ENCODE data around the gene GNA15. TPM values are rescaled to one million over a fixed set of nuclear protein-coding genes. Genes with fewer than 3 reads are reported as not detected.

The GNA15 gene
- total RNA-seq, 1 donor from 2014 or later: 85.0 TPM

DNA sequence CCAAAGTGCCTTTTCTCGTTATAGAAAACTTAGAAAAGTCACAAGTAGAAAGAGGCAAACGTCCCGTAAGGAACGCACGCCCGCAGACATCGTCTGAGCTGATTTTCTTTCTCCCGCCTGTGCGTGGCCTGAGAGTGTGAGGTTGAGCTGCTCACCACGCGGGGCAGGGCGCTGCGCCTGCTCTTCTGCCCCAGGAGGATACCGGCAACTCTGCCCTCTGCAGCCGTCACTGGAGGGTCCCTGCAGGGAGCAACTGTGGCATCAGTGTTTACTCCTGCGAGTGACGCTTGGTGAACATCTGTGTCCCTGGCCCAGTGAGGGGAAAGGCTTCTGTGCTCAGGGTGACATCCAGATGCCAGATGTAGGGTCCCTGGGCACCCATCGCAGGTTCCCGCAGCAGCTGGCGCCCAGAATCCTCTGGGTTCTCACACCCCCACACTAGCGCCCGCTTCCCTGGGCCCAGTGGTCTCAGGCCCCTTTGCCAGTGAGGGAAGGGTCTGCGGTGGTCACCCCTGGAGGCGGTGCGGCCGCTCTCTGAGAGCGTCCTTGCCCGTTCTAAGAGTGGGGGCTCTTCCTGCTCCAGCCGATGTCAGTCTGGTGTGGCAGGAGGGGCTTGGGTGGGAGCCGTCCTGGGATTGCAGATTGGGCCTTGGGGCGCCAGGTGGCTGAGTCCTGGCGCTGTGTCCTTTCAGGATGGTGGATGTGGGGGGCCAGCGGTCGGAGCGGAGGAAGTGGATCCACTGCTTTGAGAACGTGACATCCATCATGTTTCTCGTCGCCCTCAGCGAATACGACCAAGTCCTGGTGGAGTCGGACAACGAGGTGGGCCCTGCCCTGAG, 17.4 kb upstream of the GNA15 start:
- Histone ChIP-seq H3K27me3 (ENCODE audit: control insufficient read depth, insufficient read depth, low read length) (no peaks in the 10 kb centered on the region), H3K4me3 (ENCODE audit: low read depth, low read length) (no peak overlapping the region), H3K36me3 (ENCODE audit: control insufficient read depth, insufficient read depth, low read length) (peaks cover 26% of the 10 kb centered on the region)
- no peak for FAIRE-seq
- no peak for DNase-seq (ENCODE audit: low read depth)
- TF ChIP-seq, protein P1, sequence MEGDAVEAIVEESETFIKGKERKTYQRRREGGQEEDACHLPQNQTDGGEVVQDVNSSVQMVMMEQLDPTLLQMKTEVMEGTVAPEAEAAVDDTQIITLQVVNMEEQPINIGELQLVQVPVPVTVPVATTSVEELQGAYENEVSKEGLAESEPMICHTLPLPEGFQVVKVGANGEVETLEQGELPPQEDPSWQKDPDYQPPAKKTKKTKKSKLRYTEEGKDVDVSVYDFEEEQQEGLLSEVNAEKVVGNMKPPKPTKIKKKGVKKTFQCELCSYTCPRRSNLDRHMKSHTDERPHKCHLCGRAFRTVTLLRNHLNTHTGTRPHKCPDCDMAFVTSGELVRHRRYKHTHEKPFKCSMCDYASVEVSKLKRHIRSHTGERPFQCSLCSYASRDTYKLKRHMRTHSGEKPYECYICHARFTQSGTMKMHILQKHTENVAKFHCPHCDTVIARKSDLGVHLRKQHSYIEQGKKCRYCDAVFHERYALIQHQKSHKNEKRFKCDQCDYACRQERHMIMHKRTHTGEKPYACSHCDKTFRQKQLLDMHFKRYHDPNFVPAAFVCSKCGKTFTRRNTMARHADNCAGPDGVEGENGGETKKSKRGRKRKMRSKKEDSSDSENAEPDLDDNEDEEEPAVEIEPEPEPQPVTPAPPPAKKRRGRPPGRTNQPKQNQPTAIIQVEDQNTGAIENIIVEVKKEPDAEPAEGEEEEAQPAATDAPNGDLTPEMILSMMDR (IDR thresholded peaks at IDR 0.05; ENCODE audit: insufficient read depth, low read length, severe bottlenecking): no peak

DNA sequence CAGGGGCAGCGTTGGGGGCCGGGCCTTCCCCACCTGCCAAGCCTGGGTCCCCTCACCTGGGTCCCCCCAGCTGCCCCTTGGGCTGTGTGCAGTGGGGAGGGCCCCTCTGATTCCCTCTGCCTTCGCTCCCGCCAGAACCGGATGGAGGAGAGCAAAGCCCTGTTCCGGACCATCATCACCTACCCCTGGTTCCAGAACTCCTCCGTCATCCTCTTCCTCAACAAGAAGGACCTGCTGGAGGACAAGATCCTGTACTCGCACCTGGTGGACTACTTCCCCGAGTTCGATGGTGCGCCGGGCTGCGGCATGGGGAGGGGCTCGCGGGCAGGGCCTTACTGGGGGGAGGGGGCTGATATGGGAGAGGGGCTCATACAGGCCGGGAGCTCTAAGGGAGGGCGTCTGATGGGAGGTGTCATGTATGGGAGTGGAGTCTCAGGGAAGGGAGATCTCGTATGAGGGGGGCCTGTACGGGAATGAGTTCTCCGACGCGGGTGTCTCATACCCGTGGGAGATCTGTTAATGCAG, 16.7 kb upstream of the GNA15 start:
- DNase-seq (ENCODE audit: low read depth): no peak
- TF ChIP-seq, protein P1 (IDR thresholded peaks at IDR 0.05; ENCODE audit: insufficient read depth, low read length, severe bottlenecking): no peak

DNA sequence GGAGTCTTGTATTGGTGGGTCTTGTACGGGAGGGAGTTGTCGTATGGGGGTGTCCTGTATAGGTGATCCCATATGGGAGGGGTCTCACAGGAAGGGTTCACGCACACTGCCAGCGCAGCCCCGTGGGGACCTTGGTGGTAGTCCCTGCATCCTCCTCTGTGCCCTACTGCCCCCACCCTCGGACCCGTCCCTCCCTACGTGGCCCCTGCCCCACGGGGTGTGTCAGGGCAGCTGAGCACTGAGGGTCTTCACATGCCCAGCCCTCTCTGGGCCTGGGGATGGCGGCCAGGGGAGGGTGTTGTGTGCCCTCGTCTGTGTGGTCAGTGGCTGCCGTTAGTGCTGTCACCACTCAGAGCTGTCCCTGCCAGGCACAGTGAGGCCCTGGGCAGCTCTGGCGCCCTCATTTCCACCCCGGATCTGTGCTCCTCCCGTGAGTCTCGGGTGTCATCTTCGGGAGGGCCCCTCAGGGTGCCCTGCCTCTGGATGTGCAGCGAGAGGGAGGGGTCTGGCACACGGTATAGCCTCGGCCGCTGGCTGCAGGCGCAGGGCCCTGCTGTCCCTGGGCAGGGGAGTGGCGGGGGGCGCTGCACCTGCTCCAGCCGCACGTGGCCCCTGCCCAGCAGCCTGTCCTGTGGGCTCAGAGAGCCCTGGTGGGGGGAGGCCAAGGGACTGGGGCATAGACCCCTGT, 16.0 kb upstream of the GNA15 start:
- no peak overlapping the region for H3K4me3 ChIP-seq (ENCODE audit: low read depth, low read length)
- no peaks in the 10 kb centered on the region for H3K27me3 ChIP-seq (ENCODE audit: control insufficient read depth, insufficient read depth, low read length)
- peaks cover 19% of the 10 kb centered on the region for H3K36me3 ChIP-seq (ENCODE audit: control insufficient read depth, insufficient read depth, low read length)
- FAIRE-seq (no peak), DNase-seq (ENCODE audit: low read depth) (no peak)
- TF ChIP-seq, protein P1 (IDR thresholded peaks at IDR 0.05; ENCODE audit: insufficient read depth, low read length, severe bottlenecking): no peak

More for the DNA sequence above, 16.7 kb upstream of the GNA15 start:
- peaks cover 23% of the 10 kb centered on the region for H3K36me3 ChIP-seq (ENCODE audit: control insufficient read depth, insufficient read depth, low read length)
- H3K27me3 ChIP-seq (ENCODE audit: control insufficient read depth, insufficient read depth, low read length): no peaks in the 10 kb centered on the region
- no peak overlapping the region for H3K4me3 ChIP-seq (ENCODE audit: low read depth, low read length)
- FAIRE-seq: no peak

DNA sequence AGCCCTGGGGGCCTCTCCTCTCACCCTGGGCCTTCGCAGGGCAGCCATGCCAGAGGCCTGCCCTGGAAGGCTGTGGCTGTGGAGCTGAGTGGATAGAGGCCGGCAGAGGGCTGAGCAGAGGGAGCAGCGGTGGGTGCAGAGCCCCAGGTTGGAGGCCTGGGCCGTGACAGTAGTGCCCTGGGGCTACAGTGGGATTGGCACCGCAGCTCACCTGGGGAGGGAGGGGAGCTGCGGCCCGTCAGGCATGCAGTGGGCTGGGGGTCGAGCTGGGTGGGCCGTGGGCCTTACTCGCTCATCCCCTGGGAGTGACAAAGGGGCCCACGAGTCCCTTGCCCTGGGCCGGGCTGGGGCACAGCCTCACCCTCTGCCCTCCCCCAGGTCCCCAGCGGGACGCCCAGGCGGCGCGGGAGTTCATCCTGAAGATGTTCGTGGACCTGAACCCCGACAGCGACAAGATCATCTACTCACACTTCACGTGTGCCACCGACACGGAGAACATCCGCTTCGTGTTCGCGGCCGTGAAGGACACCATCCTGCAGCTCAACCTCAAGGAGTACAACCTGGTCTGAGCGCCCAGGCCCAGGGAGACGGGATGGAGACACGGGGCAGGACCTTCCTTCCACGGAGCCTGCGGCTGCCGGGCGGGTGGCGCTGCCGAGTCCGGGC, 15.1 kb upstream of the GNA15 start:
- TF ChIP-seq, protein P1 (IDR thresholded peaks at IDR 0.05; ENCODE audit: insufficient read depth, low read length, severe bottlenecking): no peak
- DNase-seq (ENCODE audit: low read depth) (no peak), FAIRE-seq (no peak)
- no peak overlapping the region for H3K4me3 ChIP-seq (ENCODE audit: low read depth, low read length)
- H3K36me3 ChIP-seq (ENCODE audit: control insufficient read depth, insufficient read depth, low read length): peaks cover 18% of the 10 kb centered on the region
- no peaks in the 10 kb centered on the region for H3K27me3 ChIP-seq (ENCODE audit: control insufficient read depth, insufficient read depth, low read length)

DNA sequence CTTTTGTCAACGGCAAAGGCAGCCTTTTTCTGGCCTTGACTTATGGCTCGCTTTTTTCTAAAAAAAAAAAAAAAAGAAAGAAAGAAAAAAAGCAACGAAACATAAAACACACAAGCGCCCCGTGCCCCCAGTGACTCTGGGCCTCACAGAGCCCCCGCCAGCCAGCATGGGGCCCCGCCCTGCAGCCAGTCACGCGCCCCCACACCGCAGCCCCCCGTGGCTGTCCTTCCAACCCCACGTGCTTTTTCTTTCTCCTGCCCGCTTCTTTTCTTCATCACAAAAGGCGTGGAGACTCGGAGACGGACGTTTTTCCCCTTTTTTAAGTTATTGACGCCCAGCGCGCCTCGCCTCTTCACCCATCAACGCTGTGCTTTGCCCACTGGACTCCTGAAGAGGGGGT, 14.4 kb upstream of the GNA15 start:
- TF ChIP-seq, protein P1 (IDR thresholded peaks at IDR 0.05; ENCODE audit: insufficient read depth, low read length, severe bottlenecking): no peak
- Histone ChIP-seq H3K36me3 (ENCODE audit: control insufficient read depth, insufficient read depth, low read length) (peaks cover 21% of the 10 kb centered on the region), H3K27me3 (ENCODE audit: control insufficient read depth, insufficient read depth, low read length) (no peaks in the 10 kb centered on the region), H3K4me3 (ENCODE audit: low read depth, low read length) (no peak overlapping the region)
- DNase-seq (ENCODE audit: low read depth) (no peak), FAIRE-seq (no peak)
